Spleen (tissue), 11 donors: ENCODE data around the gene PLAC8L1. TPM values are rescaled to one million over a fixed set of nuclear protein-coding genes. Genes with fewer than 3 reads are reported as not detected.

Experiments
- DNase-seq: peaks from one replicate; pipeline ENCODE4 v3.0.0-alpha.2; 2020
- H3K27ac ChIP-seq, 8 donors: fragments of 200-600 bp; sonication (generic) in 7 of 8; 1 replicate in 4 of 8; 2 replicates in 4 of 8; pipeline versions ENCODE4 v1.5.0 to v1.8.0; 2016 to 2021; ENCODE audit warnings: inconsistent platforms in 4 of 8, mild to moderate bottlenecking in 4 of 8, moderate library complexity in 1 of 8
- H3K27me3 ChIP-seq, 7 donors: fragments of 200-600 bp; sonication (generic) in 6 of 7; replicated peaks in 1 of 7; 1 replicate in 4 of 7; 2 replicates in 3 of 7; pipeline versions ENCODE4 v1.5.0 to v1.8.0; 2016 to 2021; ENCODE audit warnings: inconsistent platforms in 3 of 7, mild to moderate bottlenecking in 1 of 7
- H3K36me3 ChIP-seq, 6 donors: fragments of 200-600 bp; sonication (generic) in 5 of 6; 1 replicate in 4 of 6; 2 replicates in 2 of 6; pipeline versions ENCODE4 v1.5.0 to v1.8.0; 2016 to 2021; ENCODE audit warnings: inconsistent platforms in 2 of 6
- H3K4me1 ChIP-seq, 6 donors: fragments of 200-600 bp; sonication (generic) in 5 of 6; 1 replicate in 3 of 6; 2 replicates in 3 of 6; pipeline versions ENCODE4 v1.5.0 to v1.8.0; 2016 to 2021; ENCODE audit warnings: inconsistent platforms in 3 of 6
- H3K4me3 ChIP-seq, 8 donors: fragments of 200-600 bp; sonication (generic) in 7 of 8; 1 replicate in 4 of 8; 2 replicates in 4 of 8; pipeline versions ENCODE4 v1.5.0 to v1.8.0; 2016 to 2021; ENCODE audit warnings: inconsistent platforms in 4 of 8, mild to moderate bottlenecking in 4 of 8, moderate library complexity in 2 of 8
- H3K9me3 ChIP-seq, 8 donors: fragments of 200-600 bp; sonication (generic) in 7 of 8; 1 replicate in 4 of 8; 2 replicates in 4 of 8; pipeline versions ENCODE4 v1.5.0 to v1.8.0; 2016 to 2021; ENCODE audit warnings: inconsistent platforms in 4 of 8
- POLR2A ChIP-seq, 3 donors: fragments of 450-650 bp; IDR thresholded peaks; one replicate each; pipeline ENCODE4 v1.5.1; 2017; ENCODE audit warnings: antibody characterized with exemption in 3 of 3, mild to moderate bottlenecking in 1 of 3
- POLR2AphosphoS5 ChIP-seq, 3 donors: sonication (generic); formaldehyde crosslinking; IDR thresholded peaks; one replicate each; pipeline ENCODE4 v1.5.1; 2017; ENCODE audit warnings: antibody characterized with exemption in 3 of 3
- WGBS, 5 donors: extraction: QIAGEN DNeasy Blood & Tissue Kit in 3 of 5; methylation state at CpG; one replicate each; pipeline versions ENCODE4 v1.1.5 to v1.1.7; 2013 to 2018; 5-methylcytosine and 5-hydroxymethylcytosine counted together
- intact Hi-C: fragments of 100-400 bp; cut with DNase I; formaldehyde crosslinking; loops from one replicate; pipeline ENCODE4 v1.15.0; 2023; ENCODE audit warnings: low total_unique reads
- polyA plus RNA-seq, 3 donors: library from polyadenylated mRNA; stranded (reverse); fragments of 200-250 nt; gene quantifications; one replicate each; pipeline ENCODE4 v1.2.1, GENCODE V29; 2013
- total RNA-seq, 7 donors: library from RNA; depleted of rRNA in 3 of 7; stranded (reverse); fragments of >200 nt in 3 of 7; fragmentation: NEBNext Ultra II Directional in 4 of 7; extraction: Animal tissue kit (Norgen Biotek cat#: 25700) in 4 of 7; gene quantifications; one replicate each; pipeline versions ENCODE4 v1.1.0 to v1.2.1, GENCODE V29; 2016 to 2021
- TF ChIP-seq, protein P1 (sequence below), 11 experiments: fragments of 200-600 bp in 7 of 11; fragments of 450-650 bp in 4 of 11; sonication (generic) in 4 of 11; IDR thresholded peaks in 8 of 11; conservative IDR thresholded peaks in 3 of 11; 1 replicate in 7 of 11; 2 replicates in 4 of 11; pipeline versions ENCODE4 v1.4.0 to v1.8.0; 2016 to 2021; ENCODE audit warnings: antibody characterized with exemption in 11 of 11, inconsistent platforms in 4 of 11, mild to moderate bottlenecking in 1 of 11
- donor health status: healthy with polysubstance abuse.
- donor health status: DM: no; HTN: no; CAD: no; lungs with moderate emphysema.
- donor health status: DM: no; HTN: no; CAD: no.
- donor health status: Bipolar disorder and iron deficiency.
- donor health status: healthy.
- donor health status: DM: no; HTN: no; CAD: no.
- donor health status: DM: yes; HTN: yes; CAD: no.

The PLAC8L1 gene
- total and polyA plus RNA-seq, 10 donors = 0.29 to 1.3 (median 0.71) TPM; not detected in 6

DNA sequence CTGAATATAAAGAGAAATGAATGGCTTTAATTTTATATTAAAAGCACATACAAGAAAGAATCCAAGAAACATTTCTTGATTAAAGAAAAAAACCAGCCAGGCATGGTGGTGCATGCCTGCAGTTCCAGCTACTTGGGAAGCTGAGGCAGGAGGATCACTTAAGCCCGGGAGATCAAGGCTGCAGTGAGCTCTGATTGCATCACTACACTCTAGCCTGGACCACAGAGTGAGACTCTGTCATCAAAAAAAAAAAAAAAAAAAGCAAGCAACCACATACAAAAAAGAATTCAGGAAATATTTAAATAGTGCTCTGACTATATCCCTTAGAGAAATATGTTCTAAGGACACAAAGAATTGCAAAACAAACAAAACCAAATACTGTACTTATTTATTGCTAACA, 2.5 kb upstream of the PLAC8L1 start:
- Histone ChIP-seq H3K4me3 (no peak overlapping the region), H3K9me3 (no peaks in the 10 kb centered on the region), H3K4me1 (no peaks in the 10 kb centered on the region), H3K27me3 (no peaks in the 10 kb centered on the region), H3K36me3 (peaks cover 0 to 28% (median 5%) of the 10 kb centered on the region in 6 donors), H3K27ac (no peak overlapping the region)
- 25 to 79% (median 41%) methylated on average over 1 of the region's 1 CpG for WGBS, 5 donors
- intact Hi-C loops = no loop called here
- TF ChIP-seq, protein P1, sequence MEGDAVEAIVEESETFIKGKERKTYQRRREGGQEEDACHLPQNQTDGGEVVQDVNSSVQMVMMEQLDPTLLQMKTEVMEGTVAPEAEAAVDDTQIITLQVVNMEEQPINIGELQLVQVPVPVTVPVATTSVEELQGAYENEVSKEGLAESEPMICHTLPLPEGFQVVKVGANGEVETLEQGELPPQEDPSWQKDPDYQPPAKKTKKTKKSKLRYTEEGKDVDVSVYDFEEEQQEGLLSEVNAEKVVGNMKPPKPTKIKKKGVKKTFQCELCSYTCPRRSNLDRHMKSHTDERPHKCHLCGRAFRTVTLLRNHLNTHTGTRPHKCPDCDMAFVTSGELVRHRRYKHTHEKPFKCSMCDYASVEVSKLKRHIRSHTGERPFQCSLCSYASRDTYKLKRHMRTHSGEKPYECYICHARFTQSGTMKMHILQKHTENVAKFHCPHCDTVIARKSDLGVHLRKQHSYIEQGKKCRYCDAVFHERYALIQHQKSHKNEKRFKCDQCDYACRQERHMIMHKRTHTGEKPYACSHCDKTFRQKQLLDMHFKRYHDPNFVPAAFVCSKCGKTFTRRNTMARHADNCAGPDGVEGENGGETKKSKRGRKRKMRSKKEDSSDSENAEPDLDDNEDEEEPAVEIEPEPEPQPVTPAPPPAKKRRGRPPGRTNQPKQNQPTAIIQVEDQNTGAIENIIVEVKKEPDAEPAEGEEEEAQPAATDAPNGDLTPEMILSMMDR (IDR thresholded peaks at IDR 0.05 in 8 of 11, conservative IDR thresholded peaks at IDR 0.05 in 3 of 11) = no peak
- TF ChIP-seq POLR2A (IDR thresholded peaks at IDR 0.05) (no peak), POLR2AphosphoS5 (IDR thresholded peaks at IDR 0.05) (no peak)
- no peak for DNase-seq

DNA sequence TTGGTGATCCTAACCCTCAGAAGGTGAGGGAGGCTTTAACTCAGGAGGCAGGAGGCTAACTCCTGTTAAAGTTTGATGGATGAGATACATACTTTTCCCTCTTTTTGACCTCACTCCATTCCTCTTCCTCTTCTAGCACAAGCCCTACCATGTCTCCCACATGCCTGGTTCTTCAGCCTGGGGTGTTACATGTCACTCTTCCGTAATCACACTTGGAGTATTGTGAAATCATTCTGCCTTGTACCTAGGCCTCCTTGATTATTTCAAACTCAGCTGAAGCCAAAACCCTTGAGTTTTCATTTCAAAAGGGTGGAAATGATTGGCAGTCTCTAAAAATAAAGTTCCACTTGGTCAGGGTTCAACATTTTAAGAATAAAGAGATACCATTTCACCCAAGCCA, 1.8 kb downstream of the PLAC8L1 start:
- intact Hi-C loops = no loop called here
- TF ChIP-seq, protein P1 (IDR thresholded peaks at IDR 0.05 in 8 of 11, conservative IDR thresholded peaks at IDR 0.05 in 3 of 11) = no peak
- TF ChIP-seq POLR2AphosphoS5 (IDR thresholded peaks at IDR 0.05) (no peak), POLR2A (IDR thresholded peaks at IDR 0.05) (no peak)
- no peaks in the 10 kb centered on the region for H3K9me3 ChIP-seq
- WGBS, 5 donors = 0 to 90% (median 58%) methylated on average over 1 of the region's 1 CpG
- H3K27me3 ChIP-seq = no peaks in the 10 kb centered on the region
- DNase-seq = no peak
- no peak overlapping the region for H3K4me3 ChIP-seq
- no peak overlapping the region for H3K27ac ChIP-seq
- H3K4me1 ChIP-seq = no peaks in the 10 kb centered on the region
- H3K36me3 ChIP-seq = peaks cover 0 to 10% (median 0%) of the 10 kb centered on the region in 6 donors

DNA sequence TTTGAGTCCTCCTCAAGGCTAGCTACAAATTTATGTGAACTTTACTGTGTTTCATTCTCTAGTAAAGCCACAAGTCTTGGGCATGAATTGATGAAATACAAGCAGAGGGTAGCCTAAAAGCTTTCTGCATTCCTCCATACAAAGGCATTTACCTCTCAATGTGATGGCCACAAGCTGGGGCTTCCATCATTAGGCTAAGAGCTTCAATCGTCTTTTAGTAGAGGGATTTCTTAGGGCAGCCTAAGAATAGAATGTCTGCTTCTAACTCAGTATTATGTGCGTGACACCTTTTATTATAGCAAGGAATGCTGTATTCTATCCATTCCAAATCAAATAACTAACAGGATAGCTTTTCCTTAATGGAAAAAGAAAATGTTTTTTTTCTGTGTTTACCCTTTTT, 3.7 kb downstream of the PLAC8L1 start:
- 86 to 92% (median 88%) methylated on average over 2 of the region's 2 CpGs for WGBS, 5 donors
- intact Hi-C loops = no loop called here
- TF ChIP-seq POLR2A (IDR thresholded peaks at IDR 0.05) (no peak), POLR2AphosphoS5 (IDR thresholded peaks at IDR 0.05) (no peak)
- TF ChIP-seq, protein P1 (IDR thresholded peaks at IDR 0.05 in 8 of 11, conservative IDR thresholded peaks at IDR 0.05 in 3 of 11) = no peak
- H3K4me3 ChIP-seq = no peak overlapping the region
- no peaks in the 10 kb centered on the region for H3K4me1 ChIP-seq
- H3K27me3 ChIP-seq = no peaks in the 10 kb centered on the region
- no peak for DNase-seq
- no peaks in the 10 kb centered on the region for H3K9me3 ChIP-seq
- peaks cover 0 to 10% (median 0%) of the 10 kb centered on the region in 6 donors for H3K36me3 ChIP-seq
- H3K27ac ChIP-seq = no peak overlapping the region

DNA sequence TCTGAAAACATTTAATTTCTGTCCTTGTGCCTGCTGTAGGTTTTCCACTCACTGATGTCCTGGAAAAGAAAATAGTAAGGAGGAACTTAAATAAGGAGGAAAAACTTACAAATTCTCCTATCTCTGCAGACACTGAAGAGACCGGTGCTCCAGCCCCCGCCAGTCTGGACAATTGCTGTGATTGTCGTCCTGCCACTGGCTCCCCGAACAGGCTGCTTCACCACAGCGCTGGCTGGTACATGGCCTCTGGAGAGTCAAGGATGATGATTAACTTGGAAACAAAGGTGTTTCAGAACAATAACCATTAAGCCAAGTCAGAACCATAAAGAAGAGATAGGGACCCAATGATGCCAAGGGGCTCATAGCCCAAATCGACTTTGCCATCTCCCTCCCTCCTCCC, 7.3 kb downstream of the PLAC8L1 start:
- no peaks in the 10 kb centered on the region for H3K27me3 ChIP-seq
- H3K9me3 ChIP-seq = no peaks in the 10 kb centered on the region
- 91 to 96% (median 94%) methylated on average over 6 of the region's 6 CpGs for WGBS, 5 donors
- no peak overlapping the region for H3K4me3 ChIP-seq
- no peak for DNase-seq
- TF ChIP-seq POLR2A (IDR thresholded peaks at IDR 0.05) (no peak), POLR2AphosphoS5 (IDR thresholded peaks at IDR 0.05) (no peak)
- TF ChIP-seq, protein P1 (IDR thresholded peaks at IDR 0.05 in 8 of 11, conservative IDR thresholded peaks at IDR 0.05 in 3 of 11) = no peak
- H3K4me1 ChIP-seq = no peaks in the 10 kb centered on the region
- H3K27ac ChIP-seq = no peak overlapping the region
- no peaks in the 10 kb centered on the region for H3K36me3 ChIP-seq
- intact Hi-C loops = no loop called here
